Measurements from ENCODE around the gene AVL9.

GRCh38 chr7:32532716-32533115 is 37.4 kb downstream of the AVL9 start:
- TF ChIP-seq, protein P1, sequence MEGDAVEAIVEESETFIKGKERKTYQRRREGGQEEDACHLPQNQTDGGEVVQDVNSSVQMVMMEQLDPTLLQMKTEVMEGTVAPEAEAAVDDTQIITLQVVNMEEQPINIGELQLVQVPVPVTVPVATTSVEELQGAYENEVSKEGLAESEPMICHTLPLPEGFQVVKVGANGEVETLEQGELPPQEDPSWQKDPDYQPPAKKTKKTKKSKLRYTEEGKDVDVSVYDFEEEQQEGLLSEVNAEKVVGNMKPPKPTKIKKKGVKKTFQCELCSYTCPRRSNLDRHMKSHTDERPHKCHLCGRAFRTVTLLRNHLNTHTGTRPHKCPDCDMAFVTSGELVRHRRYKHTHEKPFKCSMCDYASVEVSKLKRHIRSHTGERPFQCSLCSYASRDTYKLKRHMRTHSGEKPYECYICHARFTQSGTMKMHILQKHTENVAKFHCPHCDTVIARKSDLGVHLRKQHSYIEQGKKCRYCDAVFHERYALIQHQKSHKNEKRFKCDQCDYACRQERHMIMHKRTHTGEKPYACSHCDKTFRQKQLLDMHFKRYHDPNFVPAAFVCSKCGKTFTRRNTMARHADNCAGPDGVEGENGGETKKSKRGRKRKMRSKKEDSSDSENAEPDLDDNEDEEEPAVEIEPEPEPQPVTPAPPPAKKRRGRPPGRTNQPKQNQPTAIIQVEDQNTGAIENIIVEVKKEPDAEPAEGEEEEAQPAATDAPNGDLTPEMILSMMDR (IDR thresholded peaks at IDR 0.05), result no peak
- TF ChIP-seq EZH2 (IDR thresholded peaks at IDR 0.05), result no peak

Data from neural progenitor cell (in vitro differentiated cells).